HG03521 (cell line): ENCODE data around the gene TBC1D16.

Experiments used
- ATAC-seq: cut with Tn5 transposase; IDR thresholded peaks from one replicate; pipeline ENCODE4 v1.9.1; 2021; ENCODE audit warnings: mild to moderate bottlenecking, moderate library complexity; ENCODE audit not compliant: unreplicated experiment

The TBC1D16 gene

GRCh38 chr17:79941088-79942010 lies 94.3 kb downstream of the TBC1D16 start:
- no peak for ATAC-seq

GRCh38 chr17:79940459-79941087 lies 95.1 kb downstream of the TBC1D16 start:
- ATAC-seq: no peak

- ATAC-seq: no peak
These were observed 95.8 kb downstream of the TBC1D16 start for GRCh38 chr17:79939755-79940458.

- ATAC-seq: no peak
These were observed 96.6 kb downstream of the TBC1D16 start for GRCh38 chr17:79939094-79939435.

GRCh38 chr17:79938336-79939093 lies 97.2 kb downstream of the TBC1D16 start:
- no peak for ATAC-seq

- ATAC-seq: no peak
These were observed 98.0 kb downstream of the TBC1D16 start for GRCh38 chr17:79937391-79938335.

GRCh38 chr17:79936641-79937381 lies 98.9 kb downstream of the TBC1D16 start:
- no peak for ATAC-seq

- no peak for ATAC-seq
These were observed 99.6 kb downstream of the TBC1D16 start for GRCh38 chr17:79936050-79936449.

- ATAC-seq: no peak
These were observed 100.3 kb downstream of the TBC1D16 start for GRCh38 chr17:79935197-79935885.

GRCh38 chr17:79934653-79934970 lies 101.1 kb downstream of the TBC1D16 start:
- no peak for ATAC-seq

- ATAC-seq: no peak
These were observed 101.6 kb downstream of the TBC1D16 start for GRCh38 chr17:79933863-79934652.

GRCh38 chr17:79932451-79933306 lies 103.0 kb downstream of the TBC1D16 start:
- no peak for ATAC-seq

- no peak for ATAC-seq
These were observed 103.8 kb downstream of the TBC1D16 start for GRCh38 chr17:79931817-79932309.

GRCh38 chr17:79930877-79931816 lies 104.5 kb downstream of the TBC1D16 start:
- ATAC-seq: no peak

GRCh38 chr17:79930062-79930876 lies 105.4 kb downstream of the TBC1D16 start:
- ATAC-seq: no peak
